ENCODE measurements around the gene MUS81.
"Not testable (repeated sequence)": the region's sequence is repeated elsewhere in the genome, so short reads cannot be mapped to it uniquely, and the experiment has no call there.

The MUS81 gene

DNA sequence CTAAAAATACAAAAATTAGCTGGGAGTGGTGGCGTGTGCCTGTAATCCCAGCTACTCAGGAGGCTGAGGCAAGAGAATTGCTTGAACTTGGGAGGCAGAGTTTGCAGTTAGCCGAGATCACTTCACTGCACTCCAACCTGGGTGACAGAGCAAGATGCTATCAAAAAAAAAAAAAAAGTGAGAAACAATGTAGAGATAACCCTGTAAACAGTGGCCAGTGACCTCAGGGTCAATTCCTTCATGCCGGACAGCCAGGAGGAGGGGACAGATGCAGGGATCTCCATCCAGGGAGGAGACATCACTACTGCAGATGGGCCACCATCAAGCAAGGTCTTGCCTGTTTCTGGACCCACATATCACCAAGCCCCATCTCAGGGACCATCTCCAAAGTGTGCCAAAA lies 12.5 kb upstream of the MUS81 start:
- no peak for DNase-seq

DNA sequence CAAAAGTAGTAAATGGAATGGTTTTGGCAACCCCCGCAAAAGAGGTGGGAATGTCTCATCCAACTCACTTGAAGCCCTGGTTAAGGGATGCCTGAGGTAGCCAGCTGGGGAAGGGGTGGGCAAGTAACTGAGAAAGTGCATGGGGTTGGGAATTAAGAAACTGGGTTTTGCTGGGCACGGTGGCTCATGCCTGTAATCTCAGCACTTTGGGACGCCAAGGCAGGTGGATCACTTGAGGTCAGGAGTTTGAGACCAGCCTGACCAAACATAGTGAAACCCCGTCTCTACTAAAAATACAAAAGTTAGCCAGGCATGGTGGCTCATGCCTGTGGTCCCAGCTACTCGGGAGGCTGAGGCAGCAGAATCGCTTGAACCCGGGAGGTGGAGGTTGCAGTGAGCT lies 11.5 kb upstream of the MUS81 start:
- not testable (repeated sequence) for DNase-seq

DNA sequence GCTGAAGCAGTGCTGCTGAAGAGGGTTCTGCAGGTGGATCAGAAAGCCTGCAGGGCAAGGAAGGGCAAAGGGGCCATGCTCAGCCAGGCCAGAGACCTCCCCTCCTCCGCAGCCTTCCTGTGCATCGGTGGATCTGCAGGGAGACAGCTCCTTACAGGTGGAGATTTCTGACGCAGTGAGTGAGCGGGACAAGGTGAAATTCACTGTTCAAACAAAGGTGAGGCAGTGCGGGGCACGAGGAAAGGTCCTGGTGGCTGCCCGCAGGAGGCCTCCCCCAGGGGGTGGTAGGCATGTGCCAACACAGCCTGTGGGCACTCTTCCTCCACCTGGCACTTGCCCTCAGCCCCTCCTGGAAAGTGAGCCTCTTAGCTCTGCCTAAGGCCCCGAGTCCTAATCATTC lies 10.9 kb upstream of the MUS81 start:
- no peak for DNase-seq

DNA sequence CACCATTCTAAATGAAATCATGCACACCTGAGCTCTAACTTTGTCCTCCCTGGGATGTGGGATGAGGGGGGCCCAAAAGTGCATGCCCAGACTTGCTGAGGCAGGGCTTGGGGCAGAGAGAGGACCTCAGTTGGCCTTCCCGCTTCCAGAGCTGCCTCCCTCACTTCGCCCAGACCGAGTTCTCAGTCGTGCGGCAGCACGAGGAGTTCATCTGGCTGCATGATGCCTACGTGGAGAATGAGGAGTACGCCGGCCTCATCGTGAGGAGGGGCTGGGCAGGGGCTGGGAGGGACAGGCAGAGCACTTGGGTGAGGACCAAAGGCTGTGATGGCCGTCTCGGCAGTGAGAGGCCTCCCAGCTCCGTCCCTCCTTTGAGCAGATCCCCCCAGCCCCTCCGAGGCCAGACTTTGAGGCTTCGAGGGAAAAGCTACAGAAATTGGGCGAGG lies 10.4 kb upstream of the MUS81 start:
- DNase-seq, result no peak

DNA sequence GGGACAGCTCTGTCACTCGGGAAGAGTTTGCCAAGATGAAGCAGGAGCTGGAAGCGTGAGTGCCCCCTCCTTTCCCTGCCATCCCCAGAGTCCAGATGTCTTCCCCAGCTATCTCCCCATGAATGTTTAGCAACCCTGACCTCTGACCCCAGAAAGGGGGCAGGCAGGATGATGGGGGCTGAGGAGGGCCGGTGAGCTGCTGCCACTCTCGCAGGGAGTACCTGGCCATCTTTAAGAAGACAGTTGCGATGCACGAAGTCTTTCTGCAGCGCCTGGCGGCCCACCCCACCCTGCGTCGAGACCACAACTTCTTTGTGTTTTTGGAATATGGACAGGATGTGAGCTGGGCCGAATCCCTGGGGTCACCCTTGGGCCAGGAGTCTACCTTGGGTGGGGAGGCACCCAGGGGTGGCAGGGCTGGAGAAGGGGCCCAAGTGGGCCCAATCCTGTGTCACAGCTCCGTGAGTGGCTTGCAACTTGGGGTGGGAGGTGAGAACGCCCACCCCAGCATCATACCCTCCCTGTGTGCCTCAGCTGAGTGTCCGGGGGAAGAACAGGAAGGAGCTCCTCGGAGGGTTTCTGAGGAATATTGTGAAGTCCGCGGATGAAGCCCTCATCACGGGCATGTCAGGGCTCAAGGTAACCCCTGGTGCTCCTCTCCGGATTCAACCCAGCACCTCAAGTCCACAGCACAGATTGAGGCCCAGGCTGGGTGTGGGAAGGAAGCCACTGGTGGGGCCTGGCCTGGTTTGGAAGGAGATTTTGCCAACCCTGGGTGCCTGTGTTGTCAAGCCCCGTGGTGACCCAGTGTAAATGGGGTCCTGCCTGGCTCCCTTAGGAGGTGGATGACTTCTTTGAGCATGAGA lies 9.8 kb upstream of the MUS81 start:
- no peak for DNase-seq

DNA sequence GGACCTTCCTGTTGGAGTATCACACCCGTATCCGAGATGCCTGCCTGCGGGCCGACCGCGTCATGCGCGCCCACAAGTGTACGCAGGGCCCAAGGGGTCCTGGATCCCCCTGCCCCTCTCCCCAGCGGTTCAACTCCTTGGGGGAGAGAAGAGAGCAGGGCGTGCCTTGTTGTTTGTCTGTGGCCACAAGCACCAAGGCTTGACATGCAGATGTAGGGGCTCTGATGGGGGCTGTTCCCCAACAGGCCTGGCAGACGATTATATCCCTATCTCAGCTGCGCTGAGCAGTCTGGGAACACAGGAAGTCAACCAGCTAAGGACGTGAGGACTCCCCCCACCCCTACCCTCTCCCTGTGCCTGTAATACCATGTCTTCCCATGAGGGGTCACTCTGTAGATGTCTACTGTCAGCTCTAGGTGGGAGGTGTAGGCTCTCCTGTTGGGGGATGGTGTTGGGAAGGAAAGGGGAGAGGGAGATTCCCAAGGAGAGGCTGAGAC lies 9.1 kb upstream of the MUS81 start:
- no peak for DNase-seq

DNA sequence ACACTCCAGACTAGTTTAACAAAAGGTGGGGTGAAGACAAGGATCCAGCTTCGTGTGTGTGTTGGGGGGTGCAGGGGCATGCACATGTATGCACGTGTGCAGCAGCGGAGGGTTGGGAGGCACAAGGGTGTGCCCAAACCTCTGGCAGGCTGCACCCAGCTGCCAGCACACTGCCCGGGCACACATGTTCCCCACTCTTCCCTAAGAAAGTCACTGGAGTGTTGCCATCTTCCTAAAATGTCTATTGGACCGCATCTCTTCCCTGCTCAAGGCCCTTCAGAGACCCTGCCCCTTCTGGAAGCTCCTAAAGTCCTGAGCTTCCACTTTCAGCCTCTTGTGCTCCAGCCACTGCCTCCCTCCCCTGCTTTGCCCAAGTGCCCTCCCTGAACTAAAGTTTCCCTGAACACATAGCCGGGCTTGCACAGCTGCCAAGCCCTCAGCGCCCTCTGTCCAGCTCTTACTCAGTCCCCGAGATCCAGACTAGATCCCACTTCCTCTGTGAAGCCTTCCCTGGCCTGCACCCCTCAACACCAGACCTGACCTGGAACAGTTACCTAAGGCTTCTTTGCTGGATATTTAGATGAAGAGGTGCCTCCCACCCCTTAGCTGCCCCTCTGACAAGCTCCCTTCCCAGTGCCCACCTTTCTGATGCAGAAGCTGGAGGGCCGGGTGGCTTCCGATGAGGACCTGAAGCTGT lies 8.3 kb upstream of the MUS81 start:
- DNase-seq, result no peak

DNA sequence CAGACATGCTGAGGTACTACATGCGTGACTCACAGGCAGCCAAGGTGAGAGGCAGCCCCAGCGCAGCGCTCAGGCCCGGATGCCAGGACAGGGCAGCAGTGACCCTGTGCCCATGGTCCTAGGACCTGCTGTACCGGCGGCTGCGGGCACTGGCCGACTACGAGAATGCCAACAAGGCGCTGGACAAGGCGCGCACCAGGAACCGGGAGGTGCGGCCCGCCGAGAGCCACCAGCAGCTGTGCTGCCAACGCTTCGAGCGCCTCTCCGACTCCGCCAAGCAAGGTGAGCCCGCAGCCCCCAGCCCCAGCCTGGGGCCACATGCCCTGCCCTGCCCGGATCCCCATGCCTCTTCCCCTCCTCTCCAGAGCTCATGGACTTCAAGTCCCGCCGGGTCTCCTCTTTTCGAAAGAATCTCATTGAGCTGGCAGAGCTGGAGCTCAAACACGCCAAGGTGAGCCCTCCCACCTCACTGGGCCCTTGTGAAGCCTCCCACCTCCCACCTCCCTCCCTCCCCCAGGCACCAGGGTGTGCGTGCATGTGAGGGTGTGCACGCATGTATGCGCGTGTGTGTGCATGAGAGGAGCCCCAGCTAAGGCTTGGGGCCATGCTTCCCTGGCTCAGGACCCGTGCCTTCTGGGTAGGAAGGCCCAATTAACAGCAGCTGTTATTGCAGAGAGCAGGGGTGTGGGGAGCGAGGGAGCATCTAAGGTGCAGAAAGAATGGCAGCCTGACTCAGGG lies 7.6 kb upstream of the MUS81 start:
- DNase-seq, result no peak

DNA sequence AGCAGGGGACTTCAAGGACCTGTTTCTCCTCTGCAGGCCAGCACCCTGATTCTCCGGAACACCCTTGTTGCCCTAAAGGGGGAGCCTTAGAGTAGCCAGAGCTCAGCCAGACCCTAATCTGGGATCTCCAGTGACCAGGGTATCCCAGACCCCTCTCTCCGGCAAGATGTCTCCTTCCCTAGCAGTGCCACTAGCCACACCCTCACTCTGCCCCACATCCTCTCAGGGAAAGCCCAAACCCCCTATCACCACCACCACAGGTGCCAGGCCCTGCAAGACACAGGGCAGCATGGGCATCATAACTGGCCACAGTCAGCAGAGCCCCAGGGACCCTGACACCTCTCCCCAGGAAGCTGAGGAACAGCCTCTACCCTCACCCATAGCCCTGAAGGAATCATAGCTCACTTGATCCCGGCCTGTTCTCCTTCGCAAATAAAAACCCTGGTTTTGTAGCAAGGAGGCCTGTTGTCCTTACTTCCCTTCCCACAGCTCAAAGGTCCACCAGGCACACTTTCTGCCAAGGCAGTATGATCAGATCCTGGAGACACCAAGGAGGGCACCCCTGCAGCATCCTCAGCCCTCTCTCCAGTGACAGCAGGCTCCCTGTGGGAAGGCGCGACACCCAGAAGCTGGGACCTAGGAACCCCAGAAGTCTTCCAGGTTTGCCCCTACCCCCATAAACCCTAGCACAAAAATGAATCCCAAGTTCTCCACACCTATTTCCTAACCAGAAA lies 6.8 kb upstream of the MUS81 start:
- no peak for DNase-seq

DNA sequence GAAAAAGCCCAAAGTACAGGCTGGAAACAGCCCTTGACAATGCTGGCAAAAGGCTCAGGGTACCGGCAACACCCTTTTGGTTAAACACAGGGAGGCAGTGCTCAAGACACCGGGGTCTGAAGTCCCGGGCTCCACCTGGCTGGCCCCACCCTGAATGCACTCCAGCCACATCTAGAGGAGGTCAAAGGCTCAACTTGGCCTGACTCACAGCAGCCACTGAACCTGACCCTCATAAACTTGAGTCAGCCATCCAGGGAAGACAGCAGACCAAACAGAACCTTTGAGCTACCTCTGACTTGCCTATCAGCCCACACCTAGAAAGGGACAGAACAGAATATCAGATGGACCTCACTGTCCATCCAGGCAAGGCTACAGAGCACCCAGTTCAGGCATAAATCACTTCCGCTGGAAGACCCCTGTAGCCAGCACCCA lies 6.1 kb upstream of the MUS81 start:
- DNase-seq, result no peak

DNA sequence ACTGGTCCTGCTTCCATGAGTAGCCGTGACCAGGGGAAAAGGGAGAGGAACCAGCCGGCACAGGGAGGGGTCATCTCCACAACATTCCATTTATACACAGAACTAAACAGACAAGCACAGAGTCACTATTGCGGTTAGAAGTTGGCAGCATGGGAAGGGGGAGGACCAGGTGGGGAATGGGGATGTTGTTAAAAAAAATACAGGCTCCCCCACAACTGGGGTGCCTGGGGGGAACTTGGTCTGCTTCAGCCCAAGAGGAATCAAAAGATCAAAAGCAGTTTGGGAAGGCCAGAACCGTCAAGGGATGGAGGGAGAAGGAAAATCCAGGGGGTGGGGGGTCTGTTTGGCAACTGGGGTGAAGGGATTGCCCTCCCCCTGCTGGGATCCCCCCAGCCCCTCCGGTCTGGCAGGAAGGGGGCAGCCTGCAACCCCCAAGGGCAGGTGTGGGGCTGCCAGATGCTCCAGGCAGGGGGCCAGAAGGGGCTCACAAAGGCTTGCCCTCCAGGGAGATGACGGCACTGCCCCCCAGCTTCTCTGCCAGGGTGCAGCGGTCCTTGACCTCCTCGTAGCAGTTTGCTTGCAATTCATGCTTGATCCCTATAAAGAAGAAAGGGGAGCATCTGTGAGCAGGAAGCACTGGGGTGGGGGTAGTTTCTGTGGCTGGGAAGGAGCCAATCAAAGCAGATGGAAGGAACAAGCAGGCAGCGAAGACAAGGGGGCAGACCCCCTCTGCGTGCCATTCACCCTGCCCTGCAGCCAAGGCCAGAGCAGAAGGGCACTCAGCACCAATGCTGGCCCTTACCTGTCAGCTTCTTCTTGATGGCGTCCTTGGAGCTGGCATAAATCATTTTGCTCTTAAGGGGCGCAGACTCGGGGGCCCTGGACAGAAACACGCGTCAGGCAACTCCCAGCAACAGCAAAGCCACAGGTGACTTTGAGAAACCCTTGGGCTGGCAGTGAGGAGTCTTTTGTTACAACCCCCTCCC lies 5.1 kb upstream of the MUS81 start:
- no peak for DNase-seq

DNA sequence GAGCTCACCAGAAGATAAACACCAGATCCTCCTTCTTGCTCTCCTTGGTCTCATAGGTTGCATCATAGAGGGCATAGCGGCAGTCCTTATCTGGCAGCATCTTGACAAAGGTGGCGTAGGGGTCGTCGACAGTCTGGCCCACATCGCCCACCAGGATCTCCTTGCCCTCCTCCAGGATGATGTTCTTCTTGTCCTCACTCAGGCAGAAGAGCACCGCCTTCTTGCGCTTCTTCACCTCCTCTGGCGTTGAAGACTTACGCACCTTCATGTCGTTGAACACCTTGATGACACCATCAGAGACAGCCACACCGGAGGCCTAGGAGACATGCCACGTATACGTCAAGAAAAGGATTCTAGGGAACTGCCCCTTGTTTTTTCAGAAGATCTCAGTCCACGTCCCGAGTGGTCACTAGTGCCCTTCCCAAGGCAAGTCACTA lies 4.3 kb upstream of the MUS81 start:
- no peak for DNase-seq

DNA sequence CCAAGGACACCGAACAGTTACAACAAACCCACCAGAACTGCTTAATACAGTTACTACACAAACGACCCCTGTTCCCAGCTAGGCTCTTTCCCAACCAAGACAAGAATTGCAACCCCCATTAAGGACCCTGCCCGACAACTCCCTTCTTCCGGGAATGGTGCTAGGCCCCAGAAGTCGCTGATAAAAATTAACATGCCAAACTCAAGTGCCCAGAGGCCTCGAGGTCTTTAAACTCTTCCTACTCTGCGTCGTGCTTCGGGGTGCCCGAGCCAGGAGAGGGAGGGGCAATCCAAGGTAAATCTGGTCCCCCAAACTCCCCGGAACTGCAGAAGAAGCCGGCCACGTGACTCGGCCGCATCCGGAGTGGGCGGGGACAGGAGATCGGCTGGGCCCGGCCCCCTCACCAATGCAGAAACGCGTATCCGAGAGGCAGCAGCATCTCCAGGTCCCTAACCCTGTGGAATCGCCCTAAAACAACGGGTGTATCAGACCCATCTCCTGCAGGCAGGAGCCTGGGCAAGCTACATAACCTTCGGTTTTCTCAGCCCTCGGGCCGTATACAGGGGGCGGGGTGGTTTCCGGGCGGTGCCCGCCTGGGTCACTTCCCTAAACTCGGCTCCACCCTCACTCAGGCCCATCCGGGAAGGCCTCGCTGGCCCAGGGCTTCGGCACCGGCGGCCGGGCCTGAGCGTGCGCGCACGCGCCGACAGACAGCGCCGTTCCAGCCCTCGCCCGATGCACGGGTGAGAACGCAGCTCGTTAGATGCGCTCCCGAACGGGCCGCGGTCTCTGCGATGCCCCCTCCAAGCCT lies 3.3 kb upstream of the MUS81 start:
- peak; percentile 73 to 84 (median 80) for DNase-seq

DNA sequence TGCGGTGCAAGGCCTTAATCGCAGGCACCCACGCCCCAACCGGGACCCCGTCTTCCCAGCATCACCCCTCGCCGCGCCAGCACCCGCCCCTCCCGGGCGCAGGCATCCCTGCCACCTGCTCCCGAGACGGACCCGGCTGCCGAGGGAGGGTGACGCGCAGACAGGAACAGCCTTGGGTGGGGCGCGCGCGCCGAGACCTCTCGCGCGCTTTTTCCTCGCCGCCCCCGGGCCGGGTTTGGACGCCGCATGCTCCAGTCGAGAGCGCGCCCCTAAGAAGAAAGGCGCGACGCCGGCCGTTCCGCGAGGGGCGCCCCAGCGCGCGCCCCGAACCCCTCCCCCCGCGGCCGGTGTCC lies 2.8 kb upstream of the MUS81 start:
- DNase-seq, result peak; percentile 44 to 82 (median 68)

DNA sequence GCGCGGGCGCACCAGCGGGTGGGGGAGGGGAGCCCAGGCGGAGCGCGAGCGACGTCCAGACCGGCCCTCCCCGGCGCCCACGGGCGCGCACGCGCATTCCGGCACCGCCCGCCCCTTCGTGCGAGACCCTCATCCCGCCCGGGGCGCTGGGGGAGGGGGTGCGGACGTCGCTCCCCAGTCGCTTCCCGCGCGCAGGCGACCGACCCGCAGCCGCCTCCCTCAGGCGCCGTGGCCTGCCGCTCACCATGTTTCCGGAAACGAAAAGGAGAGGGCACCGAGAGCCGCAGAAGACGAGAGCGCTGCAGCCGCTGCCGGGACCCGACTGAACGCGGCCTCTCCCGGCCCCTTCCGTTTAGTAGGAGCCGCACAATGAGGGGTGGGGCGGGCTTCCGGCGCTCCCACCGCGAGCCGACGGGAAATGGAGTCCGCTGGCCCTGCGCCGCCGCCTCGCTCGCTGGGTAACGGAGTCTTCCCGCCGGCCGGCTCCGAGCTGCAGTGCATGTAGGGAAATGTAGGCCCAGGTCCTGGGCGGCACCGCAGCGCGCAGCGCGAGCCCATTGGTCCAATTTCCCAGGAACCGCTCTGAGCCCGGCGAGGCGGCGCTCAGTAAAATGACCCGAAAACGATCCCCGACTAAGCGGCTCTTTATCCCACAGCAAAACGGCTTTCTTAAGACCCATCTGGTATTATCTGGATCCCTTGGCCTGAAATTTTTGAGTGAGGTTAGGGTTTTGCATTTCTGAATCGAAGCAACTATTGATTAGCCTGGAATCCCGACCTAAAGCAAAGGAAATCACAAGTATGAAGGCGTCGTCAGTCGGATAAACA lies 2.2 kb upstream of the MUS81 start, which contains the start of gene CFL1:
TSS of gene CFL1 (minus strand) at position 328 of the 828 bp plus-strand sequence. CDS start at position 247, 81 bp downstream.
- DNase-seq, result peak; percentile 92 to 97 (median 96)

DNA sequence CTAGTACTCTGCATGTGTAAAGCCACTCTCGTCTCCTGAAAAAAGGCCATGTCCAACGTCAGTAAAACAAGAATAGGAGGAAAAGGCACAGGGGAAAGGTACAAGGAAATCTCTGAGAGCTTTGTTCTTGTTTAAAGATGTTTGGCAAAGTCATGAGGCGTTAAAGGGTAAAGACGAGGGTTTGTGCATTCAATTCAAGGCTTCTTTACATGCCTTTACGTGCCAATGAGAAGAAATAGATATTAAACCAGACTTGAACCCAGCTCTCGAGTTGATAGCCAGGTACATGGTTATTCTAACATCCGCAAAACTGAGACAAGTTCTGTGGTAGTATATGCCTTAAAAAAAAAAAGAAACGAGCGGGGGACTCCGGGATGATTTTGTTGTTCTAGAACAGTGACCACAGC lies 1.5 kb upstream of the MUS81 start:
- DNase-seq, result no peak

DNA sequence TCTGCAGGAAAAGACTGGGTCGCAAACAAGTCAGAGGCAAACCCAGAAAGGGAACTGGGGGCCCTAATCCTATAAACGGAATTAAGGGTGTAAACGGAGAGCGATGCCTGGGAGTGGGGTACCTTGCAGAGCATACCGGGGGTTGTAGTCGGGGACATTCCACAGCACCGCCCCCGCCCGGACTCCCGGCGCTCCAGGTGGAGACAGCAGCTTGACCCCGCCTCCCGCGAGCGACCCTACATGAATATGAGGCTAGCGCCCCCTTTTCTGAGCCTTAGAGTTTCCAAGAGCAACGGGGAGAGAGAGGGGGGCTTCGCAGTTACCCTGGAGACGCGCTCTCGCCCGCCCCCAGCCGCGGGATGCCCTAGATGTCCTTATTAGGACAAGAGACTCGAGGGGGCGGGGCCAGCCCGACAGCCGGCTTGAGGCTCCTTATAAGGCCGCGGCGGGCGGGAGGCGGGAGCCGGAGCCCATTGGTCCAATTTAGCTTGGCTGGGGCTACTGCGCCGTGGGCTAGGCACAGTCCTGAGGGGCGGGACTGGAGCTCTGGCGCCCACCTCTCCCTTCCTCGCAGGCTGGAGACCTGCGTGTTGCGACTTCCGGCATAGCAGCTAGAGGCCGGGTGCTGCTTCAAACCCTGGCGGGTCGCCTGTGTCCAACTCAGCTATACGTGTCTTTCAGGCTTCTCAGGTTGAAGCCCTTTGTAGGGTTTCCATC lies 980 bp upstream of the MUS81 start:
- peak; percentile 86 to 97 (median 90) for DNase-seq

DNA sequence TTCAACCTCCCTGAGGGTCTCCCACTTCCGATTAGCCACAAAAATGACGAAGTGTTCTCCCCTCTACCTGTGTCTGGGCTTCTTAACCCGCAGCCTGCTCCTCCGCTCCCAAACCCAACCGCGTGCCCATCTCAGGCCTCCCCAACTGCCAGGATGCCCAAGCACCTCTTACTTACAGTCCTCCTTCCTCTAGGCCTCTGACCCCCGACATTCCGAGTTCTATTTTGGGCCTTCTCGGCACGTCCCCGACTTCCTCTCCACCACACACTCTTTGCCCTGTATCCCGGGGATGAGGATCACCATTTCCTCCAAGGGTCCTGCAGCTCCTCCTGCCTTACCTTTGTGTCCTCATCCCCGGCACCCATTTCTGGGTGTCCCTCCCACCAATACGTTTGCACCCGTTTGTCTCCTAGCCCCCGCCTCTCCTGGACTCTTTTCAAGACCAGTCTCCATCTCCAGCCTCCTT lies 388 bp upstream of the MUS81 start:
- peak in 2 of 6 experiments; percentile 51 to 70 for DNase-seq

DNA sequence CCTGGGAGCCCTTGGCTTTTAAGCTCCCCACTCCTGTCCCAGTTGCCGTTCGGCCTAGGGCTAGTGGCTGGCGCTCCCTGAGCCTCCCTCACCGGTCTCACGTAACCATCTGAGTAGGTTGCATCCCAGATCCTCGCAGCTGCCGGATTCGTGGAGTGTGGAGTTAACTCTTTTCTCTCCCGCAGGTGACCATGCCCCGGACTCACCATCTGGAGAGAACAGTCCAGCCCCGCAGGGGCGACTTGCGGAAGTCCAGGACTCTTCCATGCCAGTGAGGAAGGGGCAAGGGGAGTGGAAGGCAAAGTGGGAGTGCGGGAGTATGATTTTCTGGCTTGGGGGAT lies 902 bp downstream of the MUS81 start:
- no peak for DNase-seq

Data from stimulated activated naive CD4-positive, alpha-beta T cell (primary cell).